Keratinocyte (primary cell): ENCODE measurements around the gene DPYSL4. TPM values are rescaled to one million over a fixed set of nuclear protein-coding genes. Genes with fewer than 3 reads are reported as not detected.

Source experiments
- DNase-seq: peaks from one replicate; pipeline ENCODE4 v3.0.0-alpha.2; 2011; ENCODE audit warnings: low read depth, missing footprints, low spot score
- FAIRE-seq: peaks from 2 replicates; lab custom pipeline; 2011; peaks lifted over from hg19 to GRCh38; lab: Jason Lieb, UNC
- H2AFZ ChIP-seq: 2 replicates; pipeline ENCODE4 v1.6.0; 2012; ENCODE audit warnings: low read length, control low read depth, inconsistent platforms; ENCODE audit not compliant: control insufficient read depth
- H3K27ac ChIP-seq: 2 replicates; pipeline ENCODE4 v1.5.1; 2011; ENCODE audit warnings: low read length; ENCODE audit not compliant: control insufficient read depth, insufficient read depth
- H3K27me3 ChIP-seq: 3 replicates; pipeline ENCODE4 v1.6.0; 2011; ENCODE audit warnings: low read length; ENCODE audit not compliant: control insufficient read depth, insufficient read depth; ENCODE audit errors: extremely low read depth
- H3K36me3 ChIP-seq, 2 experiments: 2 replicates in 1 of 2; 3 replicates in 1 of 2; pipeline ENCODE4 v1.5.1; 2011; ENCODE audit warnings: low read length in 2 of 2, mild to moderate bottlenecking in 1 of 2; ENCODE audit not compliant: control insufficient read depth in 2 of 2, insufficient read depth in 2 of 2; ENCODE audit errors: extremely low read depth in 1 of 2
- H3K4me1 ChIP-seq: 3 replicates; pipeline ENCODE4 v1.5.1; 2011; ENCODE audit warnings: low read length; ENCODE audit not compliant: control insufficient read depth, insufficient read depth; ENCODE audit errors: extremely low read depth
- H3K4me2 ChIP-seq: 3 replicates; pipeline ENCODE4 v1.6.0; 2011; ENCODE audit warnings: low read depth, low read length; ENCODE audit not compliant: control insufficient read depth, insufficient read depth; ENCODE audit errors: extremely low read depth
- H3K4me3 ChIP-seq, 3 experiments: fragments of 200-600 bp in 1 of 3; sonication (generic) in 1 of 3; 2 replicates in 2 of 3; 3 replicates in 1 of 3; pipeline ENCODE4 v1.5.1; 2011 to 2016; ENCODE audit warnings: low read length in 3 of 3, mild to moderate bottlenecking in 3 of 3, control low read depth in 2 of 3, inconsistent platforms in 1 of 3, low read depth in 1 of 3, mixed read lengths in 1 of 3, mixed run types in 1 of 3, moderate library complexity in 1 of 3; ENCODE audit not compliant: control insufficient read depth in 2 of 3, insufficient read depth in 2 of 3; ENCODE audit errors: extremely low read depth in 1 of 3
- H3K79me2 ChIP-seq: 2 replicates; pipeline ENCODE4 v1.6.0; 2012; ENCODE audit warnings: low read length; ENCODE audit not compliant: control insufficient read depth, insufficient read depth
- H3K9ac ChIP-seq: 3 replicates; pipeline ENCODE4 v1.6.0; 2011; ENCODE audit warnings: low read length; ENCODE audit not compliant: control insufficient read depth, insufficient read depth; ENCODE audit errors: extremely low read depth
- H3K9me1 ChIP-seq: 3 replicates; pipeline ENCODE4 v1.6.0; 2011; ENCODE audit warnings: low read length; ENCODE audit not compliant: control insufficient read depth, insufficient read depth; ENCODE audit errors: extremely low read depth
- H3K9me3 ChIP-seq: 2 replicates; pipeline ENCODE4 v1.5.1; 2012; ENCODE audit warnings: low read depth, low read length; ENCODE audit not compliant: control insufficient read depth
- H4K20me1 ChIP-seq: 3 replicates; pipeline ENCODE4 v1.6.0; 2011; ENCODE audit warnings: low read length; ENCODE audit not compliant: control insufficient read depth, insufficient read depth; ENCODE audit errors: extremely low read depth
- EZH2 ChIP-seq: IDR thresholded peaks from one replicate; pipeline ENCODE4 v1.6.1; 2012; ENCODE audit warnings: inconsistent platforms, mild to moderate bottlenecking, low read length, moderate library complexity
- dilution Hi-C: fragments of 300-500 bp; cut with MboI; formaldehyde crosslinking; loops from one replicate; pipeline ENCODE4 v1.7.0; 2020; ENCODE audit warnings: low sequenced_read_pairs; ENCODE audit not compliant: extremely low pct_ligation_motif_present
- polyA plus RNA-seq, 5 experiments: library from polyadenylated mRNA; depleted of rRNA in 3 of 5; stranded (reverse) in 3 of 5; stranded (forward) in 1 of 5; unstranded in 1 of 5; fragments of >200 nt; gene quantifications; 1 replicate in 1 of 5; 2 replicates in 3 of 5; 3 replicates in 1 of 5; pipeline versions ENCODE4 v1.2.1 to v1.2.3, GENCODE V29; 2011 to 2012; ENCODE audit warnings: missing spikeins in 2 of 5, low read depth in 1 of 5, low replicate concordance in 1 of 5
- TF ChIP-seq, protein P1 (sequence below), 3 experiments: IDR thresholded peaks in 1 of 3; conservative IDR thresholded peaks in 1 of 3; optimal IDR thresholded peaks in 1 of 3; 2 replicates in 2 of 3; 3 replicates in 1 of 3; pipeline versions ENCODE3 to v1.5.1; 2011; ENCODE audit warnings: low read length in 3 of 3, mild to moderate bottlenecking in 3 of 3, moderate library complexity in 2 of 3, control low read depth in 1 of 3, inconsistent platforms in 1 of 3; ENCODE audit not compliant: insufficient read depth in 2 of 3; ENCODE audit errors: extremely low read depth in 1 of 3

DPYSL4 gene
- polyA plus RNA-seq, 1 donor (not counting 4 experiments of a cell fraction or from before 2014, with no cell fraction given) = 7.4 TPM

DNA sequence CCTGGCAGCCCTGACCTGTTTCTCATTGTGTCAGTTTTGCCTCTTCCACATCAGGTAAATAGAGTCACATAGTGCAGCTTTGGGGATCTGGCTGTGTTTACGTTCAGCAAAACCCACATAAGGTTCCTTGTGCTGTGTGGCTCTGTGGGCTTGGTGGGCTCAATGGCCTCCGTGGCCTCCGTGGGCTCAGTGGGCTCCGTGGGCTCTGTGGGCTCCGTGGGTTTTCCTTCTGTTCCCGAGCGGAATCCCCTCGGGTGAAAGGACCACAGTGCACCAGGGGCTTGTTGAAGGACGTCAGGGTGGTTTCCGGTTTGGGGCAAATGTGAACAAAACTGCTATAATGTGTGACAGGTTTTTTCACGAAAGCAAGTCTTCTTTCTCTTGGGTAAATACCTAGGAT, 12.5 kb upstream of the DPYSL4 start:
- H3K9me1 ChIP-seq = no peaks in the 10 kb centered on the region
- H4K20me1 ChIP-seq = no peaks in the 10 kb centered on the region
- TF ChIP-seq, protein P1, sequence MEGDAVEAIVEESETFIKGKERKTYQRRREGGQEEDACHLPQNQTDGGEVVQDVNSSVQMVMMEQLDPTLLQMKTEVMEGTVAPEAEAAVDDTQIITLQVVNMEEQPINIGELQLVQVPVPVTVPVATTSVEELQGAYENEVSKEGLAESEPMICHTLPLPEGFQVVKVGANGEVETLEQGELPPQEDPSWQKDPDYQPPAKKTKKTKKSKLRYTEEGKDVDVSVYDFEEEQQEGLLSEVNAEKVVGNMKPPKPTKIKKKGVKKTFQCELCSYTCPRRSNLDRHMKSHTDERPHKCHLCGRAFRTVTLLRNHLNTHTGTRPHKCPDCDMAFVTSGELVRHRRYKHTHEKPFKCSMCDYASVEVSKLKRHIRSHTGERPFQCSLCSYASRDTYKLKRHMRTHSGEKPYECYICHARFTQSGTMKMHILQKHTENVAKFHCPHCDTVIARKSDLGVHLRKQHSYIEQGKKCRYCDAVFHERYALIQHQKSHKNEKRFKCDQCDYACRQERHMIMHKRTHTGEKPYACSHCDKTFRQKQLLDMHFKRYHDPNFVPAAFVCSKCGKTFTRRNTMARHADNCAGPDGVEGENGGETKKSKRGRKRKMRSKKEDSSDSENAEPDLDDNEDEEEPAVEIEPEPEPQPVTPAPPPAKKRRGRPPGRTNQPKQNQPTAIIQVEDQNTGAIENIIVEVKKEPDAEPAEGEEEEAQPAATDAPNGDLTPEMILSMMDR (optimal IDR thresholded peaks at IDR 0.05 in 1 of 3, IDR thresholded peaks at IDR 0.05 in 1 of 3, conservative IDR thresholded peaks at IDR 0.05 in 1 of 3; ENCODE audit: extremely low read depth in 1 of 3, insufficient read depth in 2 of 3, low read length in 3 of 3) = no peak
- TF ChIP-seq EZH2 = no peak
- no peaks in the 10 kb centered on the region for H3K4me1 ChIP-seq
- no peak overlapping the region for H3K4me2 ChIP-seq
- no peak for FAIRE-seq
- H3K79me2 ChIP-seq = no peaks in the 10 kb centered on the region
- DNase-seq = no peak
- H2AFZ ChIP-seq = no peak overlapping the region
- H3K27ac ChIP-seq = no peak overlapping the region
- no peak overlapping the region for H3K9ac ChIP-seq
- no peak overlapping the region for H3K4me3 ChIP-seq
- dilution Hi-C loops = no loop called here
- peaks cover 29% of the 10 kb centered on the region for H3K27me3 ChIP-seq
- no peaks in the 10 kb centered on the region for H3K36me3 ChIP-seq
- H3K9me3 ChIP-seq = peaks cover 6% of the 10 kb centered on the region

DNA sequence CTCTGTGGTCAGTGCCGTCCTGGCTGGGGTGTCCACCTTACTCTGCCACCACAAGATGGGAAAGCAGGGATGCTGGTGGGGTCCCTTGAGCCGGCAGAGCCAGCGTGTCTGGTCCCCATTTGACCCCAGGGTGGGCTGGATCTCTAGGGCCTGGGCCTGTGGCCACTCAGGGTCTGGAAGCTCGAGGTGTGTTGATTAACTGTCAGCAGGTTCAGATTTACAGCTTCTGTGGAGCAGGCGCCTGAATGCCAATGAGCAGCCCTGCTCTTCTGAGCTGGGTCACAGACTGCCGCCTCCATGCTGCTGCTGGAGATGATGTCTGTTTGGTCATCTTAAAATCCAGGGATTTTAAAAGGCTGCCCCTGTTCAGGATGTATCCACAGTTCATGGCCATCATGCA, 11.3 kb upstream of the DPYSL4 start:
- Histone ChIP-seq H3K9me3 (peaks cover 6% of the 10 kb centered on the region), H3K36me3 (no peaks in the 10 kb centered on the region), H3K27me3 (peaks cover 27% of the 10 kb centered on the region), H3K79me2 (no peaks in the 10 kb centered on the region), H3K9me1 (no peaks in the 10 kb centered on the region), H2AFZ (no peak overlapping the region), H3K27ac (no peak overlapping the region), H3K4me1 (no peaks in the 10 kb centered on the region), H3K4me3 (no peak overlapping the region), H3K4me2 (no peak overlapping the region), H3K9ac (no peak overlapping the region), H4K20me1 (no peaks in the 10 kb centered on the region)
- dilution Hi-C loops = no loop called here
- no peak for TF ChIP-seq EZH2
- TF ChIP-seq, protein P1 (optimal IDR thresholded peaks at IDR 0.05 in 1 of 3, IDR thresholded peaks at IDR 0.05 in 1 of 3, conservative IDR thresholded peaks at IDR 0.05 in 1 of 3; ENCODE audit: extremely low read depth in 1 of 3, insufficient read depth in 2 of 3, low read length in 3 of 3) = no peak
- DNase-seq = no peak
- FAIRE-seq = no peak
